SIG-M5 treated with dmso at 0.1 percent for 504 hours (cell line): ENCODE data around the gene DPY19L3.
"Not testable (repeated sequence)": the region's sequence is repeated elsewhere in the genome, so short reads cannot be mapped to it uniquely, and the experiment has no call there.

Experiments used
- DNase-seq: peaks from one replicate; lab custom pipeline; 2025; ENCODE audit not compliant: unreplicated experiment; lab: John Stamatoyannopoulos, UW

DPY19L3 gene

DNA sequence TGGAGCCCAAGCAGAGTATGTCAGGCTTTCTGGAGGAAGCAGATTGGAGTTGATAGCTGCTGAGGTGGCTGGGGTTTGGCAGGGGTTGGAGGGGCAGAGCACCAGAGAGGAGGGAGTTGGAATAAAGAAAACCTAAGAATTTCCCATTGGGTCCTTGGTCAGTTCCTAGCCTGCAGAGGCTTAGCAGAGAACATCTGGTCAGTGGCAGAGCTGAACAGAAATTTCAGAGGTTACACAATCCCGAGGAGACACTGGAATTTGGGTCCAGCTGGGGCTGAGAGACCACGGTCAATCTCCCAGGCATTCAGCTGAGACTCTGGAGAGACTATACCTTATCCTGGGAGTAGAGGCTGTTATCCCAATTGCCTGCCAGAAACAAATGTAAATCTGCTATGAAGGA lies 84.4 kb downstream of the DPY19L3 start:
- DNase-seq: no peak

DNA sequence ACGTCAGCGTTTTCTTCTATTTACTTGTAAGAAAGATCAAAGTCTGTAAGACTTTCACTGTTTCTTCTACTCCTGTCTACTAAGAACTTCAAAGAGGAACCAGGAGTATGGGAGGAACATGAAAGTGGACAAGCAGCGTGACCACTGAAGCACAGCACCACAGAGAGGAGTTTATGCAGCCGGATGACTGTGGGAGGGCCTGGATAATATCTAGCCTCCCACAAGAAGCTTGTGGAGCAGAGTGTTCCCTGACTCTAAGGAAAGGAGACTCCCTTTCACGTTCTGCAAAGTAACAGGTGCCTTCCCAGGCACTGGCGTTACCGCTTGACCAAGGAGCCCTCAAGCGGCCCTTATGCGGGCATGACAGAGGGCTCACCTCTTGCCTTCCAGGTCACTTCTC lies 91.8 kb downstream of the DPY19L3 start:
- DNase-seq: no peak

DNA sequence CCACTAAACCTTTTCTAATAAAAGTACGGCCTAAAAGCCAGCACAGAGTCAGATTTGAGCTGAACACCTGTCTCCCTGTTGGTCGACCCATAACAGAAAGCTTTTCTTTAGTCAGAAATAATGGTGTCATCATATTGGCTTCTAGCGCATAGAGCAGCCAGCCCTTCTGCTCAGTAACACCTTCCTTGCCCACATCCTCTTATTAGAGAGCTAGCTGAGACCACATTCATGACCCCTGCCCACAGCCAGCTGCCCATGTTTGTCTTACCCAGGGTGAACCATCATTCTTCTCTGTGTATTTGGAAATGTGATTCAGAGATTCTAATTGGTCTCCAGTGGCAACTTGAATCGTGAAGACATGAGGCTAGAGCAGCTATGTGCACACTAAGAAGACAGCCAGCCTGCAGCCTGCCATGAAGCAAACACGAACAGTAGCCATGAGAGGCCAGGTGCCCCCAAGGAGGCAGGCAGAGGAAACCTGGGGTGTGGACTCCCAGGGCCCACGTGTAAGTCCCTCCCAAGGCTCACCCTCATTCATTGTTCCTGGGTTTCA lies 93.2 kb downstream of the DPY19L3 start:
- no peak for DNase-seq

DNA sequence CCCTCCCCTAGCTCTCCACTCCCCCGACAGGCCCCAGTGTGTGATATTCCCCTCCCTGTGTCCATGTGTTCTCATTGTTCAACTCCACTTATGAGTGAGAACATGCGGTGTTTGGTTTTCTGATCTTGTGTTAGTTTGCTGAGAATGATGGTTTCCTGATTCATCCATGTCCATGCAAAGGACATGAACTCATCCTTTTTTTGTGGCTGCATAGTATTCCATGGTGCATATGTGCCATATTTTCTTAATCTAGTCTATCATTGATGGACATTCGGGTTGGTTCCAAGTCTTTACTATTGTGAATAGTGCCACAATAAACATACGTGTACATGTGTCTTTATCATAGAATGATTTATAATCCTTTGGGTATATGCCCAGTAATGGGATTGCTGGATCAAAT lies 106.9 kb downstream of the DPY19L3 start:
- DNase-seq: not testable (repeated sequence)

DNA sequence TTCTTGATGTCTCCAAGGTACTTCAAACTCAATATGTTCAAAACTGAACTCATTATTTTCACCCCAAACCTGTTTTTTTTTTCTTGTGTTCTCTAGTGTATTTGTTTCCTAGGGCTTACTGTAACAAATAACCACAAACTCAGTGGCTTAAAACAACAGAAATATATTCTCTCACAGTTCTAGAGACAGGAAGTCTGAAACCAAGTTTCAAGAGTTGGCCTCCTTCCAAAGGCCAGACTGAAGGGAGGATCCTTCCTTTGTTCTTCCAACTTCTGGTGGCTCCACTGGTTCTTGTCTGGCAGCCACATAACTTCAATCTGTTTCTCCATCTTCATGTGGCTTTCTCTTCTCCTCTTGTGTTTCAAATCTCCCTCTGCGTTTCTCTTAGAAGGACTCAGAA lies 113.5 kb downstream of the DPY19L3 start:
- no peak for DNase-seq

DNA sequence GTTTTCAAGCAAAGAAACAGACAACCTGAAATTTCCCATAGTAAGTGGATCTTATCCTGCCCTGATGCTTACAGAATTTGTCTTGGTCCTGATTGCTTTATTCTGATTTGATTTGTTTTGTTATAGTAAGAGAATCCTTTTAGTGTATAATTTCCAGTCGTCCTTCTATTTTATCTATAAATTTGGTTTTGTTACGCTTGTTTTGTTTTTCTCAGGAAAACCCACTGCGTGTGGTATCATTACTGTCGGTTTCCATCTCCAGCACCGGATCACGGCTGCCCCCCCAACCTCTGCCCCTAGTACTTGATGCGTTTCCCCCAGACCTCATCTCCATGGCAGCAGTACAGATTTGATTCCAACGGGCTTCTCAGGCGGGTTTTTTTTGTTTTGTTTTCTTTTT lies 117.4 kb downstream of the DPY19L3 start:
- DNase-seq: no peak

DNA sequence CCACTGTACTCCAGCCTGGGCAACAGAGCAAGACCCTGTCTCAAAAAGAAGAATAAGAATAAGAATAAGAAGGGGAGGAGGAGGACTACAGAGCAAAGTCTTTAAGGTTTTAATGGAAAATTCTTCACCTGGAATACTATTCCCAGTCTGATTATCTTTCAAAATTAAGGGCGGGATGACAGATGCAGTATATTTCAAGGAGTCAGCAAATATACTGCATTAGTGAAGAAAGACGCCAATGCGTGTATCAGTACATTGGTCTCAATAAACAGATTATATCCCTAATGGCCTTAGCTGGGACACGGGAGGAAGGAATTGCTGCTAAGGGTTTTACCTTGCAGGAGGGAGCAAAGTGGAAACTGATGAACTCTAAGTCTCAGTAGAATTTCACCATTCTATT lies 121.3 kb downstream of the DPY19L3 start:
- DNase-seq: no peak

DNA sequence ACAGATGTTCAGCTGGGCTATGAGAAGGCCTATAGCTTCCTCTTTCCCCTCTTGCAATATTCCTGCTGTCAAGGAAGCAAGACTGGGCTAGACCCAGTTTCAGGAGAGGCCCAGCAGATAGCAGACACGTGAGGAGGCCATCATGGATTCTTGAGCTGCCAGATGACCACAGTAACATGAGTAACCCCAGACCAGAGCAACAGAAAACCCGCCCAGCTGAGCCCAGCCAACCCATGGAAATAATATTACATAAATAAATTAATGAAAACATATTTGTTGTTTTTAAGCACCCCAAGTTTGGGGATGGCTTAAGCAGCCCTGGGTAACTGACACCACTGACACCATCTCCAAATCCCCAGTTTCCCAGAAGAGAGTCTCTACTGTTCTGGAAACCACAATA lies 125.2 kb downstream of the DPY19L3 start:
- DNase-seq: no peak

DNA sequence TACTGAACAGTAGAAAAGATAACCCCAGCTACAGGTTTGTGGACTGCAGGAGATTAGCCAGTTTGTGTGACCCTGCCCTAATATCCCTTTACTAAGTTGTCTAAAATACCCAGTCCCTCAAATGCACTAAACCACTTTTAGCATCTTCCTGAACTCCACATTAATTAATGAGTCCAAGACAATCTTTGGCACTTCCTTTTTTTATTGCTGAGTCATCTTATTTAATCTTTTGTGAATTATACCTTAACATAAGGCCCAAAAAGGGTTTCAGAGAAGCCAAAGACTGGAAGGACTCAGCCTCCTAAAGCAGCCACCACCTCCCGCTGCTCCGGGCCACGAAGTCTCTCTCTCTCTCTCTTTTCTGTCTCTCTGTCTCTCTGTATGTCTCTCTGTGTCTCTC lies 126.7 kb downstream of the DPY19L3 start:
- no peak for DNase-seq
